K562 (cell line): ENCODE measurements around the gene SVBP. TPM values are rescaled to one million over a fixed set of nuclear protein-coding genes. Genes with fewer than 3 reads are reported as not detected.

Source experiments
- CBX5 ChIP-seq: IDR thresholded peaks from 2 replicates; pipeline ENCODE4 v1.6.1; 2014; ENCODE audit warnings: low read depth, borderline replicate concordance
- COPS2 ChIP-seq: fragments of 450-650 bp; conservative IDR thresholded peaks from 2 replicates; pipeline ENCODE4 v1.6.1; 2016; ENCODE audit warnings: mild to moderate bottlenecking, moderate library complexity
- EGR1 ChIP-seq: fragments of 450-650 bp; conservative IDR thresholded peaks from 2 replicates; pipeline ENCODE4 v1.6.1; 2017; ENCODE audit warnings: mild to moderate bottlenecking
- GABPB2 ChIP-seq: fragments of 250-450 bp; sonication (Bioruptor Pico); conservative IDR thresholded peaks from 2 replicates; pipeline ENCODE4 v1.5.1; 2021; ENCODE audit warnings: mild to moderate bottlenecking
- GTF3C2 ChIP-seq: IDR thresholded peaks from 3 replicates; pipeline ENCODE4 v1.6.1; 2011; ENCODE audit warnings: borderline replicate concordance, mild to moderate bottlenecking, moderate library complexity; ENCODE audit not compliant: insufficient read length; ENCODE audit errors: extremely low read depth
- PHF8 ChIP-seq: fragments of 200-600 bp; sonication (generic); IDR thresholded peaks from 2 replicates; pipeline ENCODE4 v1.6.1; 2012; ENCODE audit warnings: mixed run types, mild to moderate bottlenecking, inconsistent platforms, low read length, moderate library complexity, borderline replicate concordance
- SIRT6 ChIP-seq: IDR thresholded peaks from one replicate; pipeline ENCODE4 v1.6.1; 2012; ENCODE audit warnings: low read depth, mild to moderate bottlenecking, control low read depth, inconsistent platforms, low read length, moderate library complexity
- XRCC4 ChIP-seq: IDR thresholded peaks from one replicate; pipeline ENCODE4 v1.6.1; 2011; ENCODE audit not compliant: insufficient read depth, insufficient read length; ENCODE audit errors: extremely low read depth
- ZBTB7A ChIP-seq: IDR thresholded peaks from 2 replicates; pipeline ENCODE4 v1.6.1; 2011; ENCODE audit warnings: low read depth, mild to moderate bottlenecking, low read length, moderate library complexity, borderline replicate concordance; ENCODE audit not compliant: control insufficient read depth
- ZNF507 ChIP-seq: conservative IDR thresholded peaks from 2 replicates; pipeline ENCODE4 v1.6.1; 2017; ENCODE audit warnings: missing genetic modification characterization, missing compliant biosample characterization
- ZNF668 ChIP-seq: fragments of 250-450 bp; sonication (Bioruptor Pico); IDR thresholded peaks from 2 replicates; pipeline ENCODE4 v1.8.0; 2022; ENCODE audit warnings: mild to moderate bottlenecking, inconsistent platforms
- polyA plus RNA-seq, 8 experiments: library from polyadenylated mRNA; depleted of rRNA in 4 of 8; stranded (reverse) in 5 of 8; unstranded in 3 of 8; fragments of >200 nt; fragmentation: Nextera tagmentation in 2 of 8; fragmentation: Illumina TruSeq in 1 of 8; extraction: Ambion mirVana in 2 of 8; extraction: Trizol in 1 of 8; gene quantifications; 2 replicates each; pipeline versions ENCODE4 v1.2.1 to v1.2.3, GENCODE V29; 2011 to 2014; ENCODE audit warnings: inconsistent platforms in 1 of 8, missing spikeins in 1 of 8
- total RNA-seq, 7 experiments: library from RNA; depleted of rRNA in 6 of 7; stranded (reverse); fragments of >200 nt in 6 of 7; fragmentation: Illumina TruSeq in 2 of 7; extraction: Trizol in 2 of 7; gene quantifications; 2 replicates each; pipeline versions ENCODE4 v1.2.1 to v1.2.3, GENCODE V29; 2011 to 2021; ENCODE audit warnings: low replicate concordance in 1 of 7

Gene SVBP
- total and polyA plus RNA-seq, 9 of the 15 experiments (the other 6 are each of a cell fraction or from before 2014, with no cell fraction given): 31.7 to 49.7 (median 40.0) TPM

- TF ChIP-seq PHF8 (no peak), ZNF507 (tag) (no peak), GTF3C2 (no peak), ZNF668 (no peak), ZBTB7A (no peak), CBX5 (no peak), GABPB2 (no peak), XRCC4 (no peak), SIRT6 (no peak), COPS2 (no peak), EGR1 (no peak)
These were observed 11.0 kb downstream of the SVBP start (continued) for GRCh38 chr1:42806171-42806570.
